Breast epithelium (tissue), 4 donors: ENCODE data around the gene TMEM178B. TPM values are rescaled to one million over a fixed set of nuclear protein-coding genes. Genes with fewer than 3 reads are reported as not detected.
"Not testable (repeated sequence)": the region's sequence is repeated elsewhere in the genome, so short reads cannot be mapped to it uniquely, and the experiment has no call there.

ENCODE experiments used
- DNase-seq, 2 donors: peaks; one replicate each; pipeline ENCODE4 v3.0.0-alpha.2; 2019; ENCODE audit warnings: low spot score in 2 of 2
- H3K27ac ChIP-seq, 2 donors: fragments of 200-600 bp; sonication (generic) in 1 of 2; one replicate each; pipeline ENCODE4 v1.5.1; 2016 to 2019; ENCODE audit warnings: mild to moderate bottlenecking in 1 of 2
- H3K27me3 ChIP-seq, 2 donors: fragments of 200-600 bp; sonication (generic) in 1 of 2; one replicate each; pipeline versions ENCODE4 v1.5.1 to v1.6.0; 2017 to 2019; ENCODE audit warnings: control low read depth in 1 of 2, mild to moderate bottlenecking in 1 of 2
- H3K36me3 ChIP-seq: fragments of 200-600 bp; one replicate; pipeline ENCODE4 v1.5.1; 2019
- H3K4me1 ChIP-seq, 2 donors: fragments of 200-600 bp; sonication (generic); one replicate each; pipeline ENCODE4 v1.5.1; 2016 to 2019; ENCODE audit warnings: control low read depth in 1 of 2
- H3K4me3 ChIP-seq, 3 donors: fragments of 200-600 bp; sonication (generic); 1 replicate in 2 of 3; 2 replicates in 1 of 3; pipeline ENCODE4 v1.5.1; 2016 to 2019; ENCODE audit warnings: mild to moderate bottlenecking in 3 of 3, moderate library complexity in 2 of 3
- H3K9me3 ChIP-seq, 2 donors: fragments of 200-600 bp; sonication (generic) in 1 of 2; one replicate each; pipeline ENCODE4 v1.5.1; 2016 to 2019; ENCODE audit warnings: control low read depth in 1 of 2
- CTCF ChIP-seq, 3 donors: fragments of 450-650 bp; IDR thresholded peaks; one replicate each; pipeline ENCODE4 v1.5.1; 2016 to 2017; ENCODE audit warnings: antibody characterized with exemption in 3 of 3, mild to moderate bottlenecking in 3 of 3, moderate library complexity in 3 of 3
- POLR2A ChIP-seq: fragments of 450-650 bp; IDR thresholded peaks from one replicate; pipeline ENCODE4 v1.6.1; 2016; ENCODE audit warnings: antibody characterized with exemption, mild to moderate bottlenecking, moderate library complexity
- POLR2AphosphoS5 ChIP-seq, 3 donors: sonication (generic); formaldehyde crosslinking; IDR thresholded peaks; one replicate each; pipeline ENCODE4 v1.6.1; 2017; ENCODE audit warnings: antibody characterized with exemption in 3 of 3
- intact Hi-C: fragments of 100-400 bp; cut with DNase I; formaldehyde crosslinking; loops from one replicate; pipeline ENCODE4 v1.15.1; 2023; ENCODE audit warnings: low total_unique reads
- total RNA-seq, 3 donors: library from RNA; depleted of rRNA; stranded (reverse); fragments of >200 nt; gene quantifications; one replicate each; pipeline ENCODE4 v1.1.0, GENCODE V29; 2016

TMEM178B gene
- total RNA-seq, 3 donors from 2014 or later = 0.33 to 0.88 (median 0.64) TPM

DNA sequence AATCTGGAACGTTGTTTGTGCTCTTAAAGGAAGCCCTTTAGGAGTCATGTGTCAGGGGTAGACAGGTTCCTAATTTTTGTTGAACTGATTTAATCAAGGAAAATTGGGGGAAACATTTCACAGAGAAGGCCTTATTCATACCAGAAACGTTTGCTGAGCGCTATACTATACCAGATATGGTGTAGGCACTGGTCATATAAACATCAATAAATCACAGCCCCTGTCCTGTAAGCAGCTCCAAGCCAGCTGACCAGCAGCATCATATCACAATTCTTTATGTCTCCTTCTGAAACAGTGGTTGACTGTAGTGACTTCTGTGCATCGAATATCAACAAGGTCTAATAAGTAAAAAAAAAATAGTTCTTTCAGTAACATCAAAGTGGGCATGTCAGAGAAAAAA, 1.1 kb downstream of the TMEM178B start:
- H3K4me1 ChIP-seq = peaks cover 0 to 4% of the 10 kb centered on the region in 2 donors
- peak overlapping the region in 2 of 3 donors; percentile 54 to 74 for H3K4me3 ChIP-seq
- intact Hi-C loops = no loop called here
- H3K36me3 ChIP-seq = no peaks in the 10 kb centered on the region
- no peak overlapping the region for H3K27ac ChIP-seq
- DNase-seq = no peak
- no peaks in the 10 kb centered on the region for H3K9me3 ChIP-seq
- TF ChIP-seq POLR2AphosphoS5 (IDR thresholded peaks at IDR 0.05) (no peak), POLR2A (no peak), CTCF (IDR thresholded peaks at IDR 0.05) (no peak)
- H3K27me3 ChIP-seq = peaks cover 0 to 17% of the 10 kb centered on the region in 2 donors

- Histone ChIP-seq H3K27me3 (peaks cover 0 to 13% of the 10 kb centered on the region in 2 donors), H3K36me3 (no peaks in the 10 kb centered on the region), H3K9me3 (no peaks in the 10 kb centered on the region), H3K4me1 (peaks cover 0 to 4% of the 10 kb centered on the region in 2 donors), H3K27ac (no peak overlapping the region), H3K4me3 (no peak overlapping the region)
- DNase-seq = no peak
- intact Hi-C loops = no loop called here
- no peak for TF ChIP-seq POLR2AphosphoS5 (IDR thresholded peaks at IDR 0.05)
- no peak for TF ChIP-seq POLR2A
- no peak for TF ChIP-seq CTCF (IDR thresholded peaks at IDR 0.05)
These were observed 2.5 kb downstream of the TMEM178B start for GRCh38 chr7:141076377-141076776.

- Histone ChIP-seq H3K27ac (no peak overlapping the region), H3K27me3 (peaks cover 0 to 9% of the 10 kb centered on the region in 2 donors), H3K36me3 (no peaks in the 10 kb centered on the region), H3K4me1 (no peaks in the 10 kb centered on the region), H3K9me3 (no peaks in the 10 kb centered on the region), H3K4me3 (no peak overlapping the region)
- no peak for TF ChIP-seq POLR2AphosphoS5 (IDR thresholded peaks at IDR 0.05)
- intact Hi-C loops = no loop called here
- no peak for DNase-seq
These were observed 5.4 kb downstream of the TMEM178B start for GRCh38 chr7:141079219-141079618.

DNA sequence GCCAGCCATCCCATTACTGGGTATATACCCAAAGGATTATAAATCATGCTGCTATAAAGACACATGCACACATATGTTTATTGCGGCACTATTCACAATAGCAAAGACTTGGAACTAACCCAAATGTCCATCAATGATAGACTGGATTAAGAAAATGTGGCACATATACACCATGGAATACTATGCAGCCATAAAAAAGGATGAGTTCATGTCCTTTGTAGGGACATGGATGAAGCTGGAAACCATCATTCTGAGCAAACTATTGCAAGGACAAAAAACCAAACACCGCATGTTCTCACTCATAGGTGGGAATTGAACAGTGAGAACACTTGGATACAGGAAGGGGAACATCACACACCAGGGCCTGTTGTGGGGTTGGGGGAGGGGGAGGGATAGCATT, 15.6 kb downstream of the TMEM178B start:
- DNase-seq, H3K27ac ChIP-seq, H3K27me3 ChIP-seq, H3K36me3 ChIP-seq, H3K4me1 ChIP-seq, H3K4me3 ChIP-seq, intact Hi-C loops, H3K9me3 ChIP-seq: not testable (repeated sequence)

- H3K4me1 ChIP-seq = no peaks in the 10 kb centered on the region
- H3K36me3 ChIP-seq = no peaks in the 10 kb centered on the region
- no peaks in the 10 kb centered on the region for H3K9me3 ChIP-seq
- H3K4me3 ChIP-seq = no peak overlapping the region
- no peak for DNase-seq
- TF ChIP-seq POLR2AphosphoS5 (IDR thresholded peaks at IDR 0.05) (no peak), POLR2A (no peak), CTCF (IDR thresholded peaks at IDR 0.05) (no peak)
- intact Hi-C loops = no loop called here
- no peak overlapping the region for H3K27ac ChIP-seq
- no peaks in the 10 kb centered on the region for H3K27me3 ChIP-seq
These were observed 20.6 kb downstream of the TMEM178B start for GRCh38 chr7:141094336-141095070.

- Histone ChIP-seq H3K36me3 (no peaks in the 10 kb centered on the region), H3K4me1 (no peaks in the 10 kb centered on the region), H3K4me3 (no peak overlapping the region), H3K27ac (no peak overlapping the region), H3K9me3 (no peaks in the 10 kb centered on the region), H3K27me3 (no peaks in the 10 kb centered on the region)
- no peak for DNase-seq
- intact Hi-C loops = no loop called here
- TF ChIP-seq POLR2AphosphoS5 (IDR thresholded peaks at IDR 0.05) = no peak
- TF ChIP-seq CTCF (IDR thresholded peaks at IDR 0.05) = no peak
- TF ChIP-seq POLR2A = no peak
These were observed 23.6 kb downstream of the TMEM178B start for GRCh38 chr7:141097430-141097829.
